Left hindlimb (tissue), 1 donor: ENCODE results near the gene MLLT6.

Experiments used
- DNase-seq: peaks from one replicate; pipeline ENCODE4 v3.0.0-alpha.2; 2018

Gene MLLT6

DNA sequence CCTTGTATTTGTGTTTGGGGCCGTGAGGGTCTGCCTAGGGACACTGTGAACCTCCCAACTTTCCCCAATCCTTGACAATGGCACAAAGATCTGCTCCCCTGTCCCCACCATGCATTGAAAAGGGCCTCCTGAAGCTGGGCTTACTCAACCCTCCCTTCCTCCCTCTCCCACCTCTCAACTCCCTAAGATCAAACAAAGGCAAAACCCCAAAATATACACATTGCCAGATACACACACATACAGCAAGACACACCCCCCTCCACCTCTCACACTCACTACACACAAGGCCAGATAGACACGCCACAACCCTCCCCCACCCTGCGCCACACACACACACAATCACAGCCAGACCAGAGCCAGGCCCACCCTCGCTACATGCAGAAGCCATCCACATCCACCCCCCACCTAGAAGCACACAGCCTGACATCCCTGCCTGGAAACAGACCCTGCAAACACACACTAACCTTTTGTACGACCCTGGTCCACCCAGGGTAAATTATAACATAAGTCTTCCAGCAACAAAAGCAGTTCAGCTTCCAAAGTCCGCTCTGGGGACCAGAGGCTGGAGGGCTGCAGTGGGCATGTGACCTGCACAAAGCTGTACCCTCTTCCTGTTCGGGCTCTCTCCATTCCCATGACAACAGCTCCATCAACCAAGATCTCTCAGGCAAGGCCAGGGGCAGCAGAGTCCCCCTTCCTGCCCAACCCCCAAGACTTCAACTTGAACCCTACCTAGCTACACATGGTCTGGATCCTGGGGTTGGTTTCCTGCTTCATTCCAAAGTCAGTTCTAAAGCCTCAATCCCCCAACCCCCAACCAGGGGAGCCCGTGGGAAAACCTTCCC is 41.2 kb downstream of the MLLT6 start:
- DNase-seq: peak; percentile 58

DNA sequence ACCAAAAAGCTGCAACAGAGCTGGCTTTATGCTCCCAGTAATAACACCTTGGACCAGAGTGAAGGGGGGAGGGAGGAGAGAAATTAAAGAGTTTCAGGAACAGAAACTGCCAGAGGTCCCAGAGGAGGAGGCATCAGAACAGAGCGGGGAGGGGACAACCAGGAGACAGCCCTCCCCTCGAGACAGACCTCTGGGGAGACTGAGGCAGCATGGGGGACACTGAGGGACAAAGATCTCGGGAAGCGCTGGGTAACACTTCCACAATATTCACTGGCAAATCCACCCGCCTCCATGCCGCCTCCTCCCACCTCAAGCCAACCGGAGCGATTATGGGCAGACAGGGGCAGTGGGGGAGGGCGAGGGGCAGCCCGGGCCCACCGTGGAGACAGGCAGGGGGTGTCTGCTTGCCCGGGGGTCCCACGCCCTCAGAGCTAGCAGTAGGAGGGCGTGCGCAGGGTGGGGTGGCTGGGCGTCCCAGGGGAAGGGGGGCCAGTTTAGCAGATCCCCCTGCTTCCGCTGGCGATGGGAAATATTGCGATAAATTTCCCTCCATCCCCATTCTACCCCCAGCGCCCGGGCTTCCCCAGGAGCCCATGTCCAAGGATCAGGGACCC is 41.9 kb downstream of the MLLT6 start:
- peak; percentile 42 for DNase-seq

GRCh38 chr17:38747463-38748148 is 42.5 kb downstream of the MLLT6 start:
- DNase-seq: peak; percentile 75

GRCh38 chr17:38748149-38748891 is 43.2 kb downstream of the MLLT6 start, which contains the start of gene PCGF2:
TSS of gene PCGF2 (minus strand) at chr17:38748336. CDS start at chr17:38740402, 7,934 bp downstream.
- DNase-seq: peak; percentile 95

DNA sequence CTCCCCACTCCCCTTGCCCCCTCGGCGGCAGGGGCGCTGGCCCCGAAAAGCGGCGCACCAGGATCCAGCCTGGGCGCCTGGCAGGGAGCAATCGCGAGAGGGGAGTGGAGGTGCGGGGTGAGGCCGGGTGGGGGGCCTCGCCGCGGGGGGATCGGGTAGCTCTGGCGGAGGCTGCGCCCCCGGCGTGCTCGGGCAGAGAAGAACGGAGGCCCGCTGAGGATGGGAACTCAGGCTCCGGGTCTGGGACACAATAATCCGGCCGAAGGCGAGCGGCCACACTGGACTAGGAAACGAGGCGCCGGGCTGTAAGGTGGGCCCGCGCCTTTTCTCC is 43.8 kb downstream of the MLLT6 start:
- no peak for DNase-seq

GRCh38 chr17:38749223-38750043 is 44.4 kb downstream of the MLLT6 start:
- peak; percentile 90 for DNase-seq

DNA sequence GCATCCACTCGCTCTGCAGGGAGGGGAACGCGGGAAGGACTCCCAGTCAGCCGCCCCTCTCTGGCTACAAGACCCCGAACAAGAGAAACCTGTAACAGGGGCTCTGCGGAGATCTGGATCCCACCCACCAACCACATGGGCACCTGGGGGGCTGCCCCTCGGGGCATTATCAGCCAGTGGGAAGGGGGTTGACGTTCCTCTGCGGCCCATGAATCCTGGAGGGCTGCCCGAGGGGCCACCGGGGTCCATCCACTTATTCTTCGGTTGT is 44.9 kb downstream of the MLLT6 start:
- DNase-seq: no peak

DNA sequence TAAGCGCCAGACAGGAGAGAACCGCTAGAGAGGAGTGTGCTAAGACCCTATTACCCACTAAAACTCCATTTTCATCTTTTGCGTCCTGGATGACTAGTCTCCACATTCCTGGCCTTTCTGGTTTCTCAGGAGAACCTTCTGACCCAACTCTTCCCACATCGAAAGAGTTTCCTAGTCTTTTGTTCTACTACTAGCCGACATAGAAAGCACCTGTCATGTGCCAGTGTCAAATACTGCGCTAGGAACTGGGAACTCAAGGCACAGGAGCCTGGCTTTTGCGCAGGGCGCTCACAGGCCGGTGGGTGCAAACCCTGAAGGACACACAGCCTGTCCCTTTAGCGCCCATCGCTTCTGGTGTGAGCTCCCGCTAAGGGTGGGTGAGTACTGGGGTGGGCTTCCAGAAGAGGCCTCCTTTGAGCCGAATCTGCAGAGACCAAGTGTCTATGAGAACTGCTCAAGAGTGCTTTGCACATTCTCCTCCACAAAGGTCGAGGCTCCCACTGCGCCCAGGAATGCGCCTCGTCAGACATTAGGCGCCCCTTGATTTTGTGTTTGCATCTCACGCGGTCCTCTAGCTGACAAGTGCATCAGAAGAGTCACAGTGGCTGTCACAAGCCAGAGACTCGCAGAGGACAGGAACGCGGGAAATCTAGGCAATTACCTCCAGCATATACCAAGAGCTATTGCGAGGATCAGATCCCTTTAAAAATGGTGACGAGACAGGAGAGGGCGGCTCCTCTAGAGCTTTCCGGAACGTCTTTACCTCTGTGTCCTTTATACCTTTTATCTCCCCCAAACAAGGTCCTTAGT is 45.4 kb downstream of the MLLT6 start:
- no peak for DNase-seq

- DNase-seq: no peak
Observed at GRCh38 chr17:38751144-38751807, 46.2 kb downstream of the MLLT6 start.

GRCh38 chr17:38751808-38752307 is 46.8 kb downstream of the MLLT6 start:
- DNase-seq: peak; percentile 89

DNA sequence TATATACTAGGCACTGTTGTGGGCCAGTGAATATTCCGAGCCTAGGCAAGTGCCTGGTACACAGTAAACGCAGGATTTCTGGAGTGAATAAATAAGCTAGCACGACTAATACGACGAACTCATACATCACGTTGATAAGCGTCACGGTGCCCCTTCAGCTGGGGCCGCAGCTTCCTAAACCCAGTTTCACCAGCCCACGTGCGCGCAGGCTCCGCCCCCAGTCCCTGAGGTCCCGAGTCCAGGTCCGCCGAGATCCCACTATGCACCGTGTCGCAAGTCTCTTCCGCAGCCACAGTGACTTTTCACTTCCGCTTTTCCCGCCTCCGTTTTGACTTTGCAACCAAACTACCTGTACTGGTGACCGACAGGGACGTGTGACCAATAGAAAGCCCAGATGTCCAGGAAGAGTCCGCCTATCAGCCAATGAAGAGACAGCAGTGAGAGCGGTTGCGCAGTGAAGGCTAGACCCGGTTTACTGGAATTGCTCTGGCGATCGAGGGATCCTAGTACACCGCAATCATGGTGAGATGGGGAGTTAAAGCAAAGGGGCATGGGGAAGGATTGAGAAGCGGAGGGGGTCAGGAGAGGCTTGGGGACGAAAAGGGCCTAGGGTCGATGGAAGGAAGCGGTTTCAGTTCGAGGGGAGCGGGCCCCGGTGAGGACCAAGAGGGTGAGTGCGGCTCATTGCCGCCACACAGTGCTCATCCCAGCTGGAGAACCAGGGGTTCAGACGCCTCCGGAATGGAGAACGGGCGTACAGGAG is 47.4 kb downstream of the MLLT6 start, which contains the start of gene PSMB3:
TSS of gene PSMB3 (plus strand) at position 434 of the 763 bp plus-strand sequence. CDS start at position 520, 86 bp downstream.
- DNase-seq: peak; percentile 98

GRCh38 chr17:38753071-38753506 is 48.0 kb downstream of the MLLT6 start:
- no peak for DNase-seq

GRCh38 chr17:38761612-38762011 is 56.5 kb downstream of the MLLT6 start:
- no peak for DNase-seq

GRCh38 chr17:38762231-38762630 is 57.2 kb downstream of the MLLT6 start:
- no peak for DNase-seq

DNA sequence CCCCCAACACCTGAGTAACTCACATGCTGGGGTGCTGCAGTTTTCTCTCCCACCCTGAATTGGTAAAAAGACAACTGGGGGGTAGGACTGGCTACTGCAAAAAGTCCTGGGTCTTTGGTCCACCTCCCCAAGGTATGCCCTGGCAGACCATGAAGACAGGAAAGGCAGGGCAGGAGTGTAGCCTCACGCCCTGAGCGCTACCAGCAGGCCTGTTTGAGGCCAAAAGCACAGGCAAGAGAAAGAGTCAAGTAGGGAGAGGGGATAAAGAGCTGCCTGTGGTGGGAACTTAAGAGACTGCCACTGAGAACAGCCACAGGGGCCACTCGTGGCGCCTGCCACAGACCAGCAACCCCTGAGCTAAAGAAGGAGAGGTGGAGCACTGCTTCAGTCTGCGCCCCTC is 61.3 kb downstream of the MLLT6 start:
- no peak for DNase-seq

- no peak for DNase-seq
Observed at GRCh38 chr17:38768417-38768816, 63.3 kb downstream of the MLLT6 start.

DNA sequence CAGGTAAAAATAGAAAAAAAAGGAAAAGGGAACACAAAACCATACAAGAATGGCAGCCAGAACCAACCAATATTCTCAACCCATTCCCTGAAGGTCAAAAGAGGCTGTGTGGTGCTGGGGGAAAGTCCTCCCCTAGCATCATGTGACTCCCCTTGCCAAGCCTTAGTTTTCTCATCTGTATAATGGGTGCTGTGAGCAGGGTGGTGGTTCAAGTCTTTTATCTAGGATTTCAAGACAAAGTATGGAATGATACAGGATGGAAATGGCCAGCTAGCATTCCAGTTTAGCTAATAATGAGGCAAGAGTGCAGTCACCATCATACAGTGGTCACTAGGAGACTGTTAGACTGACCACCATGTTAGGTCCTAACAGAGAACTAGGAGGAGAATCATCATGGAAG is 68.2 kb downstream of the MLLT6 start:
- no peak for DNase-seq

GRCh38 chr17:38777641-38778250 is 72.7 kb downstream of the MLLT6 start:
- no peak for DNase-seq
